Endothelial cell of umbilical vein (primary cell): Measurements from ENCODE around the gene WDR27. TPM values are rescaled to one million over a fixed set of nuclear protein-coding genes. Genes with fewer than 3 reads are reported as not detected.

Experiments used
- BruUV-seq: library from RNA; stranded (reverse); fragments of 400-500 nt; replicated peaks from 2 replicates; lab custom pipeline; 2021; lab: Mats Ljungman, UMichigan
- CTCF ChIA-PET: fragments of 300-600, 350-600 bp; sonication (Branson Sonifier 250); formaldehyde crosslinking; loops from one replicate; lab custom pipeline; 2021; ENCODE audit warnings: antibody characterized with exemption, inconsistent platforms; lab: Charles Lee
- POLR2A ChIA-PET: fragments of 300-600, 350-600 bp; sonication (Branson Sonifier 250); formaldehyde crosslinking; loops from one replicate; lab custom pipeline; 2021; ENCODE audit warnings: antibody characterized with exemption, inconsistent platforms; lab: Charles Lee
- DNase-seq: peaks from one replicate; pipeline ENCODE4 v3.0.0-alpha.2; 2011; ENCODE audit warnings: low read depth, low spot score
- FAIRE-seq: peaks from 2 replicates; lab custom pipeline; 2011; peaks lifted over from hg19 to GRCh38; lab: Jason Lieb, UNC
- H2AFZ ChIP-seq: 2 replicates; pipeline ENCODE4 v1.6.0; 2012; ENCODE audit warnings: low read depth, low read length, control low read depth, inconsistent platforms
- H3K27ac ChIP-seq: 2 replicates; pipeline ENCODE4 v1.5.1; 2011; ENCODE audit warnings: low read depth, mild to moderate bottlenecking, control low read depth, low read length, moderate library complexity; ENCODE audit not compliant: insufficient read depth
- H3K27me3 ChIP-seq, 2 experiments: 2 replicates each; pipeline versions ENCODE4 v1.6.0 to v1.6.1; 2011; ENCODE audit warnings: low read length in 2 of 2, mixed read lengths in 1 of 2; ENCODE audit not compliant: control insufficient read depth in 2 of 2, insufficient read depth in 2 of 2
- H3K36me3 ChIP-seq, 2 experiments: 2 replicates in 1 of 2; 3 replicates in 1 of 2; pipeline ENCODE4 v1.5.1; 2011; ENCODE audit warnings: low read length in 2 of 2, mild to moderate bottlenecking in 1 of 2, moderate library complexity in 1 of 2; ENCODE audit not compliant: control insufficient read depth in 2 of 2, insufficient read depth in 2 of 2; ENCODE audit errors: extremely low read depth in 1 of 2
- H3K4me1 ChIP-seq: 3 replicates; pipeline ENCODE4 v1.5.1; 2011; ENCODE audit warnings: mild to moderate bottlenecking, low read length; ENCODE audit not compliant: control insufficient read depth, insufficient read depth; ENCODE audit errors: extremely low read depth
- H3K4me2 ChIP-seq: 2 replicates; pipeline ENCODE4 v1.6.1; 2011; ENCODE audit warnings: low read length, control low read depth, mixed read lengths; ENCODE audit not compliant: insufficient read depth
- H3K4me3 ChIP-seq, 3 experiments: fragments of 200-600 bp in 1 of 3; sonication (generic), shearing (Covaris generic) in 1 of 3; replicated peaks in 1 of 3; 2 replicates each; pipeline ENCODE4 v1.5.1; 2011 to 2016; ENCODE audit warnings: control low read depth in 3 of 3, low read length in 3 of 3, mild to moderate bottlenecking in 2 of 3, inconsistent platforms in 1 of 3, low read depth in 1 of 3, moderate library complexity in 1 of 3; ENCODE audit not compliant: insufficient read depth in 1 of 3
- H3K79me2 ChIP-seq: 2 replicates; pipeline ENCODE4 v1.6.0; 2012; ENCODE audit warnings: low read length, inconsistent platforms; ENCODE audit not compliant: control insufficient read depth, insufficient read depth
- H3K9ac ChIP-seq: replicated peaks from 2 replicates; pipeline ENCODE3; 2011; ENCODE audit warnings: low read length, control low read depth; ENCODE audit not compliant: insufficient read depth; ENCODE audit errors: extremely low read depth
- H3K9me1 ChIP-seq: replicated peaks from 3 replicates; pipeline ENCODE4 v1.6.0; 2011; ENCODE audit warnings: mild to moderate bottlenecking, low read length; ENCODE audit not compliant: control insufficient read depth, insufficient read depth; ENCODE audit errors: extremely low read depth
- H3K9me3 ChIP-seq: replicated peaks from 2 replicates; pipeline ENCODE4 v1.5.1; 2012; ENCODE audit warnings: low read length, inconsistent platforms; ENCODE audit not compliant: control insufficient read depth, insufficient read depth
- H4K20me1 ChIP-seq: replicated peaks from 2 replicates; pipeline ENCODE3; 2011; ENCODE audit warnings: mild to moderate bottlenecking, low read length; ENCODE audit not compliant: control insufficient read depth, insufficient read depth; ENCODE audit errors: extremely low read depth
- EZH2 ChIP-seq: IDR thresholded peaks from 2 replicates; pipeline ENCODE4 v1.6.1; 2012; ENCODE audit warnings: borderline replicate concordance, low read depth, mild to moderate bottlenecking, moderate library complexity, low read length, inconsistent platforms; ENCODE audit not compliant: severe bottlenecking
- FOS ChIP-seq: IDR thresholded peaks from 2 replicates; pipeline ENCODE4 v1.6.1; 2011; ENCODE audit warnings: mild to moderate bottlenecking, low read length, moderate library complexity, borderline replicate concordance; ENCODE audit not compliant: insufficient read depth
- GATA2 ChIP-seq: IDR thresholded peaks from 2 replicates; pipeline ENCODE4 v1.7.0; 2011; ENCODE audit warnings: low read depth, mild to moderate bottlenecking, moderate library complexity, mixed read lengths, low read length; ENCODE audit not compliant: insufficient read length, insufficient read depth
- MYC ChIP-seq: IDR thresholded peaks from one replicate; pipeline ENCODE4 v1.6.1; 2011; ENCODE audit warnings: mild to moderate bottlenecking, low read depth, low read length
- POLR2A ChIP-seq: IDR thresholded peaks from 2 replicates; pipeline ENCODE4 v1.6.1; 2012; ENCODE audit warnings: low read depth, mild to moderate bottlenecking, control low read depth, low read length
- POLR2AphosphoS5 ChIP-seq: IDR thresholded peaks from 2 replicates; pipeline ENCODE4 v1.6.1; 2012; ENCODE audit warnings: low read depth, mild to moderate bottlenecking, control low read depth, low read length, moderate library complexity; ENCODE audit not compliant: insufficient read depth
- dilution Hi-C: fragments of 300-500 bp; cut with MboI; formaldehyde crosslinking; loops from one replicate; pipeline ENCODE4 v1.15.0; 2019; ENCODE audit warnings: low sequenced_read_pairs; ENCODE audit not compliant: extremely low pct_ligation_motif_present
- intact Hi-C: fragments of 100-400 bp; cut with micrococcal nuclease; formaldehyde crosslinking; loops from one replicate; pipeline ENCODE4 v1.10.0; 2022
- polyA plus RNA-seq, 4 experiments: library from polyadenylated mRNA; depleted of rRNA in 3 of 4; stranded (reverse) in 3 of 4; unstranded in 1 of 4; fragments of >200 nt; gene quantifications; 2 replicates each; pipeline versions ENCODE4 v1.2.1 to v1.2.3, GENCODE V29; 2011 to 2012; ENCODE audit warnings: missing spikeins in 1 of 4
- total RNA-seq: library from RNA; stranded (reverse); gene quantifications from 2 replicates; pipeline ENCODE4 v1.2.3, GENCODE V29; 2021
- TF ChIP-seq, protein P1 (sequence below), 2 donors: IDR thresholded peaks; 1 replicate in 1 of 2; 2 replicates in 1 of 2; pipeline ENCODE4 v1.5.1; 2011; ENCODE audit warnings: low read length in 2 of 2, mild to moderate bottlenecking in 2 of 2, moderate library complexity in 2 of 2, control low read depth in 1 of 2, inconsistent platforms in 1 of 2, low read depth in 1 of 2; ENCODE audit not compliant: insufficient read depth in 1 of 2; ENCODE audit errors: extremely low read depth in 1 of 2
- TF ChIP-seq, protein P2 (sequence below): IDR thresholded peaks from 2 replicates; pipeline ENCODE4 v1.6.1; 2011; ENCODE audit not compliant: insufficient read depth, insufficient read length

The WDR27 gene
- total and polyA plus RNA-seq, 2 donors (not counting 3 experiments of a cell fraction or from before 2014, with no cell fraction given) = 60.1 to 69.7 TPM

GRCh38 chr6:169726963-169727362 lies 25.1 kb upstream of the WDR27 start:
- ChIA-PET POLR2A (no interaction called here), CTCF (no interaction called here)
- peaks cover 6% of the 10 kb centered on the region for H3K79me2 ChIP-seq
- no peak for FAIRE-seq
- no peaks in the 10 kb centered on the region for H3K9me3 ChIP-seq
- H3K9ac ChIP-seq = no peak overlapping the region
- TF ChIP-seq FOS = no peak
- TF ChIP-seq, protein P1, sequence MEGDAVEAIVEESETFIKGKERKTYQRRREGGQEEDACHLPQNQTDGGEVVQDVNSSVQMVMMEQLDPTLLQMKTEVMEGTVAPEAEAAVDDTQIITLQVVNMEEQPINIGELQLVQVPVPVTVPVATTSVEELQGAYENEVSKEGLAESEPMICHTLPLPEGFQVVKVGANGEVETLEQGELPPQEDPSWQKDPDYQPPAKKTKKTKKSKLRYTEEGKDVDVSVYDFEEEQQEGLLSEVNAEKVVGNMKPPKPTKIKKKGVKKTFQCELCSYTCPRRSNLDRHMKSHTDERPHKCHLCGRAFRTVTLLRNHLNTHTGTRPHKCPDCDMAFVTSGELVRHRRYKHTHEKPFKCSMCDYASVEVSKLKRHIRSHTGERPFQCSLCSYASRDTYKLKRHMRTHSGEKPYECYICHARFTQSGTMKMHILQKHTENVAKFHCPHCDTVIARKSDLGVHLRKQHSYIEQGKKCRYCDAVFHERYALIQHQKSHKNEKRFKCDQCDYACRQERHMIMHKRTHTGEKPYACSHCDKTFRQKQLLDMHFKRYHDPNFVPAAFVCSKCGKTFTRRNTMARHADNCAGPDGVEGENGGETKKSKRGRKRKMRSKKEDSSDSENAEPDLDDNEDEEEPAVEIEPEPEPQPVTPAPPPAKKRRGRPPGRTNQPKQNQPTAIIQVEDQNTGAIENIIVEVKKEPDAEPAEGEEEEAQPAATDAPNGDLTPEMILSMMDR (IDR thresholded peaks at IDR 0.05; ENCODE audit: extremely low read depth in 1 of 2, insufficient read depth in 1 of 2, low read depth in 1 of 2, low read length in 2 of 2) = no peak
- TF ChIP-seq EZH2 = no peak
- no peak for TF ChIP-seq POLR2AphosphoS5
- TF ChIP-seq, protein P2, sequence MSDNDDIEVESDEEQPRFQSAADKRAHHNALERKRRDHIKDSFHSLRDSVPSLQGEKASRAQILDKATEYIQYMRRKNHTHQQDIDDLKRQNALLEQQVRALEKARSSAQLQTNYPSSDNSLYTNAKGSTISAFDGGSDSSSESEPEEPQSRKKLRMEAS = no peak
- TF ChIP-seq GATA2 = no peak
- no peak for TF ChIP-seq POLR2A
- no peak for TF ChIP-seq MYC
- no peak for DNase-seq
- H3K4me2 ChIP-seq = no peak overlapping the region
- no peaks in the 10 kb centered on the region for H3K36me3 ChIP-seq
- H3K4me1 ChIP-seq = peaks cover 20% of the 10 kb centered on the region
- H3K9me1 ChIP-seq = no peaks in the 10 kb centered on the region
- H4K20me1 ChIP-seq = no peaks in the 10 kb centered on the region
- no TSS peak for BruUV-seq
- H3K27me3 ChIP-seq = no peaks in the 10 kb centered on the region
- intact Hi-C loops (loop anchor here (10.0 kb wide), 2 partner anchors 208 to 772 kb away; no protein-coding TSS in a partner anchor), dilution Hi-C loops (no loop called here)
- no peak overlapping the region for H3K4me3 ChIP-seq
- no peak overlapping the region for H2AFZ ChIP-seq
- H3K27ac ChIP-seq = no peak overlapping the region
